T-helper 1 cell treated with Interleukin-12 subunit alpha and Interleukin-12 subunit beta and Interleukin-4 antibody, amounts not matched to agents 30 ng/mL and 1 ng/mL, for 36 hours (primary cell): Measurements from ENCODE around the gene WSB2. TPM values are rescaled to one million over a fixed set of nuclear protein-coding genes. Genes with fewer than 3 reads are reported as not detected.
"Not testable (repeated sequence)": the region's sequence is repeated elsewhere in the genome, so short reads cannot be mapped to it uniquely, and the experiment has no call there.

Experiments used
- intact Hi-C: fragments of 100-400 bp; cut with micrococcal nuclease; formaldehyde crosslinking; loops from one replicate; pipeline ENCODE4 v1.15.1; 2024
- total RNA-seq: library from RNA; stranded (reverse); gene quantifications from 2 replicates; pipeline ENCODE4 v1.2.3, GENCODE V29; 2022

Gene WSB2
- 72.1 and 79.8 TPM in 2 replicates for total RNA-seq

GRCh38 chr12:118061011-118061872 lies at the start of gene WSB2:
Gene WSB2, minus strand, starts transcription at chr12:118061179. Its CDS starts 131 bp downstream, at chr12:118061048.
- intact Hi-C loops = loop anchor here (1.0 to 5.0 kb wide), 4 partner anchors 61 to 1606 kb away; no protein-coding TSS in a partner anchor

GRCh38 chr12:118109088-118109487 lies 48.1 kb upstream of the WSB2 start:
- intact Hi-C loops = no loop called here

- intact Hi-C loops = no loop called here
Measured at GRCh38 chr12:118107694-118108093, 46.7 kb upstream of the WSB2 start.

- intact Hi-C loops = no loop called here
Measured at GRCh38 chr12:118107011-118107410, 46.0 kb upstream of the WSB2 start.

- intact Hi-C loops = no loop called here
Measured at GRCh38 chr12:118103601-118104382, 42.8 kb upstream of the WSB2 start, which contains the start of gene VSIG10. Gene VSIG10, minus strand, starts transcription at chr12:118104011. Its CDS starts 340 bp downstream, at chr12:118103671.

- intact Hi-C loops = no loop called here
Measured at GRCh38 chr12:118103201-118103600, 42.2 kb upstream of the WSB2 start.

- intact Hi-C loops = no loop called here
Measured at GRCh38 chr12:118102609-118103008, 41.6 kb upstream of the WSB2 start.

- intact Hi-C loops = no loop called here
Measured at GRCh38 chr12:118102070-118102469, 41.1 kb upstream of the WSB2 start.

- intact Hi-C loops = no loop called here
Measured at GRCh38 chr12:118101051-118101450, 40.1 kb upstream of the WSB2 start.

GRCh38 chr12:118098911-118099671 lies 38.1 kb upstream of the WSB2 start:
- intact Hi-C loops = no loop called here

GRCh38 chr12:118098401-118098800 lies 37.4 kb upstream of the WSB2 start:
- intact Hi-C loops = no loop called here

GRCh38 chr12:118094039-118094438 lies 33.1 kb upstream of the WSB2 start:
- intact Hi-C loops = no loop called here

- intact Hi-C loops = no loop called here
Measured at GRCh38 chr12:118089782-118090181, 28.8 kb upstream of the WSB2 start.

- intact Hi-C loops = no loop called here
Measured at GRCh38 chr12:118082161-118082560, 21.2 kb upstream of the WSB2 start.

GRCh38 chr12:118081521-118081920 lies 20.5 kb upstream of the WSB2 start:
- intact Hi-C loops = not testable (repeated sequence)

GRCh38 chr12:118073768-118074167 lies 12.8 kb upstream of the WSB2 start:
- intact Hi-C loops = no loop called here

GRCh38 chr12:118070650-118071049 lies 9.7 kb upstream of the WSB2 start:
- intact Hi-C loops = no loop called here

- intact Hi-C loops = no loop called here
Measured at GRCh38 chr12:118068445-118068844, 7.5 kb upstream of the WSB2 start.

- intact Hi-C loops = no loop called here
Measured at GRCh38 chr12:118065380-118065779, 4.4 kb upstream of the WSB2 start.

GRCh38 chr12:118064608-118065007 lies 3.6 kb upstream of the WSB2 start:
- intact Hi-C loops = loop anchor here (1.0 to 5.0 kb wide), 3 partner anchors 9 to 293 kb away; no protein-coding TSS in a partner anchor
